Epidermal melanocyte (primary cell): ENCODE data around the gene TFPT.
"Not testable (repeated sequence)": the region's sequence is repeated elsewhere in the genome, so short reads cannot be mapped to it uniquely, and the experiment has no call there.

Experiments used
- DNase-seq: peaks from one replicate; pipeline ENCODE4 v3.0.0; 2011; ENCODE audit warnings: low spot score; ENCODE audit not compliant: insufficient read length

Gene TFPT

DNA sequence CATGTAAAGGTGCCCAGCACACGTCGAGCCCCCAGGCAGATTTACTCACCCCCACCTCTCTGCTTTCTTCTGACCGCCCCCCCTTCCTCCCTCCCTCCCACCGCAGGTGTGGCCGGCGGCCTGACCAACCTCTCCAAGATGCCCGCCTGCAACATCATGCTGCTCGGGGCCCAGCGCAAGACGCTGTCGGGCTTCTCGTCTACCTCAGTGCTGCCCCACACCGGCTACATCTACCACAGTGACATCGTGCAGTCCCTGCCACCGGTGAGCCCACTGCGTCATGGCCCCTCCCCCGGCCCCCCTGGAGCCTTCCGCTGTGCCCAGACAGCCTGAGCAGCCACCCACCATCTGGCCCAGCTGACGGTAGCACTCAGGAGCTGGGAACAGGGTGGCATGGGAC lies 8.9 kb upstream of the TFPT start:
- no peak for DNase-seq

DNA sequence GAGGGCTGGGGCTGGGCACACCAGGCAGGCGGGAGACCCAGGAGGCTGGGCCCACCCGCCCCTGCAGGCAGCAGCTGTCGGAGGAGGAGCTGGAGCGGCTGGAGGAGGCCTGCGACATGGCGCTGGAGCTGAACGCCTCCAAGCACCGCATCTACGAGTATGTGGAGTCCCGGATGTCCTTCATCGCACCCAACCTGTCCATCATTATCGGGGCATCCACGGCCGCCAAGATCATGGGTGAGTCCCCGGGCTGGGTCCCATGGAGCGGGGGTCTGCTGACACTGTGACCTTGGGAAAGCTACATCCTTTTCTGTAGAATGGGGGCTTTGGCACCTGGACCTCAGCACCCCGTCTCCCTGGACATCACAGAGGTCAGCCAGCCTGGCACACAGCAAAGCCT lies 8.2 kb upstream of the TFPT start:
- no peak for DNase-seq

DNA sequence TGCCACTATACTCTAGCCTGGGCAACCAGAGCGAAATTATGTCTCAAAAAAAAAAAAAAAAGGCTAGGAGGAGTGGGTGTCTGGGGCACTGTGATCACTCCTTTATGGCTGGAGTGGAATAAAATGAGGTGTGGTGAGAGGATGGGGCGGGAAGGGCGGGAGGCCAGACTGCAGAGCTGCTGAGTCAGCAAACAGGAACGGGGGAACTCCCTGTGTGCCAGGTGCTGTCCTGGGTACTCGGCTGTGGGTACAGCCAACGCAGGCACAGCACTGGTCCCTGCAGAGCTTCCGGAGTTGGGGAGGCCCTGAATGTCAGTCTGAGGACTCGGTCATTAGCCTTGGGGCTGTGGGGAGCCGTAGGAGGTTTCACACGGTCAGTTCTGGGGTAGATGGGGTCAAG lies 5.8 kb upstream of the TFPT start:
- DNase-seq: no peak

DNA sequence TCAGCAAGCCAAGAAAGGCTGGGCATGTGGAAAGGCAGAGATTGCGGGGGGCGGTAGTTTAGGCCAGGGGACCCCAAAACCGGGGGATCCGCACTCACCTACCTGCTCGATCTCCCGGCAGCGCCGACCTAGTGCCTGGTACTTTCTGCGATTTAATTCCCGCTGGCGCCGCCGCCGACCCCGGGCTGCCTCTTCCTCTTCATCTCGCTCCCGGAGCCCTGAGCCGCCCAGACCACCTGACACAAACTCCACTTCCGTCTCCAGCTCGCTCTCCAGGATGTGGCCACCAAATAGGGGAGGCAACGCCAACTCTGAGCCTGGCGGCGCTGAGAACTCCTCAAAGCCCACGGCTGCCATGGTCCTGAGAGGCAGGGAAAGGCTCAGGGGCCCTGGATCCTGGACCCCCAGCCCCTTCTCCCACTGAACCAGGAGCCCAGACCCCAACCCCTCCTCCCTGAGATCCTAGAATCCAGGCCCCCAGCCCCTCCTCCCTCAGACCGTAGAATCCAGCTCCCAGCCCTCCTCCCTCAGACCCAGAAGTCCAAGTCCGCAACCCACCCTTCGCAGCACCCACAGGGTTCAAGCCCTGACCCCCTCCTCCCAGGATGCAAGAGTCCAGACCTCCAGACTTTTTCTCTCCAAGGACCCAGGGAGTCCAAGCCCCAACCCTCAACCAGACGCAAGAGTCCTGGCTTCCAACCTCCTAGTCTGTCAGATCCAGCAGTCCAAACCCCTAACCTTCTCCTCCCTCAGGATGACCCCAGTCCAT lies 933 bp downstream of the TFPT start:
- no peak for DNase-seq

DNA sequence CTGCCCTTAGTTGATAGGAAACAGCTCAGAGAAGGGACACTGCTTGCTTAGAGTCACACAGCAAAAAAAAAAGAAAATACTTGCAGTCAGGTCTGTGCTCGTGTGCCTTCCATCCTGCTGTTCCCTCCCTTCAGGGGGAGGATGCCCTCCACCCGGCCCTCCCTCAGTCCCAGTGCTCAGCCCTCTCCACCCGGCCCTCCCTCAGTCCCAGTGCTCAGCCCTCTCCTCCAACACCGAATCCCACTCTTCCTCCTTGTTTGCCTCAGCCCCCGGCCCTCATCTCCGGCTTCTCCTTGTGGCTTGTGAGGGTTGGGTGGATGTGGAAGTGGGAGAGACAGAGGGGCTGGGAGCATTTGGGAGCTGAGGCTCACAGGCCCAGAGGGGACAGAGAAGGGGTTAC lies 5.8 kb downstream of the TFPT start:
- DNase-seq: no peak

DNA sequence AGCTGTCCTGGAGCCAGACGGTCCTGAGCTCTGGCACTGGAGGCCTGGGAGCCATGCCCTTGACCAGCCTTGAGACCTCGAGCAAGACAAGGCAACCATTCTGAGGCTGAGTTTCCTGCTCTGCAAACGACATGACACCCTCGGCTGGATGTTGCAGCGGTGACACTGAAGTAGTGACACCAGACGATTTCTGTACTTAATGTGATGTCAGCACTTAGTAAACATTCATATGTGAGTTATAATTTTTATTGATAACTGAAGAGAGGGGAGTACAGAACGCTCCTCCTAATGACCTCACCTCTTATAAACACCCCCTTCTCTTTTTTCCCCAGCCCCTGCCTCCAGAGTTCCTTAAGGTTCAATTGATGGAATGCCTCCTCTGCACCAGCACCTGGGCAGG lies 7.0 kb downstream of the TFPT start:
- no peak for DNase-seq

DNA sequence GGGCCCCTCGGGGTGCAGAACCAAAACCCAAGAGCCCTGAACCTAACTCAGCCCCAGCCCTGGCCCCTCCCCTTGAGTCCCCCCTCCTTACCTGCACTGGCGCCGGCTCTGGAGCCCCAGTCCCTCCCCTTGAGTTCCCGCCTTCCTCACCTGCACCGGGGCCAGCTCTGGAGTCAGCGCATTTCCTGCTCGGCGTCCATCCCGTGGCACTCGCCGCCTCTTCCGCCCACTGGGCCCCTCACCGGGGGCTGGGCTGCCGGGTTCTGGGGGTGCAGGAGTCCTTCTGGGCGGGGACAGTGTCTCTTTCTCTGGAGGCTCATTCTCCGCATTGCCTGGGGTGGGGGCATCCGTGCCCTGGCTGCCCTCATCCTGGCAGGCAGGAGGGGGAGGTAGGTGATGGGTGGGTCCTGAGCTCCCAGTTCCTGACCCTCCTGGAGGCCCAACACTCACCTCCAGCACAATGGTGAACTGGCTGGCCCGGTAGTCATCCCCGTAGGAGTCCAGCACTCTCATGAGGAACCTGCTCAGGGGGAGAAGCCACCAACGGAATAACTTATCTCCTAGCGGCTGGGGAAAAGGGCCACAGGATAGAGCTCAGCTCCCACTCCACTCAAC lies 7.5 kb downstream of the TFPT start:
- DNase-seq: no peak

DNA sequence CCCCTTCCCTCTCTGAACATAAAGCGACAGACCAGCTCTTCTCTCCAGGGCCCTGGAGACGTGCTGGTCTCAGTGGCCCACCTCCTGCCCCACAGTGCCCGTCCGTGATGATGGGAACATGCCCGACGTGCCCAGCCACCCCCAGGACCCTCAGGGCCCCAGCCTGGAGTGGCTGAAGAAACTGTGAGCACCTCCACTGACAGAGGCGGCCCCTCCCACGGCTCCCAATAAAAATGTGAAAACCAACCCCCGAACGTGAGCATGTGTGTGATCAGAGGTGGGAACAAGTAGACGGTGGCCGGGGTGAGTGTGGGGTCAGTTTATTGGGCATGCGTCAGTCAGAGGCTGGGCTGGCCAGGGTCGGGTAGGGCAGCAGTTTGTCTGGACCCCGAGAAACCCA lies 8.7 kb downstream of the TFPT start:
- DNase-seq: no peak

DNA sequence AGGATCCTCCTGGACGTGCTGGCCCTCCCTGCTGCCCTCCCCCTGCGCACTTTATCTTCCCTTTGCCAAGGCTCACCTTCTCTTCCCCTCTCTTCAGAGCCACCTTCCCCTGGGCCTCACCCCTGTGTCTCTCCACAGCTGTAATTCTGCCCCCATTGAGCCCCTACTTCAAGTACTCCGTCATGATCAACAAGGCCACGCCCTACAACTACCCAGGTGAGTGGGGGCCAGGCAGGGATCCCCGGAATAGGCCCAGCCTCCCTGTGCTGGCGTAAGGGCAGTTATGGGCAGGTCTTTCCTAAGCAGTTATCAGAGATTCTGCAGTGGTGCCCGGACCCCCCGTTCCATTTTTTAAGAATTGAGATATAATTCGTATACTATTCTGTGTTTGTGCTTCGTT lies 9.7 kb downstream of the TFPT start:
- DNase-seq: no peak

DNA sequence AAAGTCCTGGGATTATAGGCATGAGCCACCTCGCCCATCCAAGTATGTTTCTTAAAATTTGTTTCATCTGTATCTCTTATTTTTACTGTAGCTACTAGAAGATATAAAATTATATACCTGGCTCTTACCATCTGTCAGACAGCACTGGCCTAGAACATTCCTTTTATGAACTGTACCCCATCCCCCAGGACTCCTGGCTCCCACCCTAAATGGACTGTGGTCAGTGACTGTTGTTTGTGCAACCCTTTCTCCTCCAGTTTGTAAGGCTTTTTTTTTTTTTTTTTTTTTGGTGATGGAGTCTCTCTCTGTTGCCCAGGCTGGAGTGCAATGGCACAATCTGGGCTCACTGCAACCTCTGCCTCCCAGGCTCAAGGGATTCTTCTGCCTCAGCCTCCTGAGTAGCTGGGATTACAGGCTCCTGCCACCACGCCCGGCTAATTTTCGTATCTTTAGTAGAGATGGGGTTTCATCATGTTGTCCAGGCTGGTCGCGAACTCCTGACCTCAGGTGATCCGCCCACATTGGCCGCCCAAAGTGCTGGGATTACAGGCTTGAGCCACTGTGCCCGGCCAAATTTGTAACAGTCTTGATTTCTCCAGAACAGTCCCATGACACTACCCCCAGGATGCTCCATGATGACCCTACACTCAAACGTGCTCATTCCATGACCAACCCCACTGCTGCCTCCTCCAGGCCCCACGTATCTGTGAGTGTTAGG lies 10.3 kb downstream of the TFPT start:
- no peak for DNase-seq

DNA sequence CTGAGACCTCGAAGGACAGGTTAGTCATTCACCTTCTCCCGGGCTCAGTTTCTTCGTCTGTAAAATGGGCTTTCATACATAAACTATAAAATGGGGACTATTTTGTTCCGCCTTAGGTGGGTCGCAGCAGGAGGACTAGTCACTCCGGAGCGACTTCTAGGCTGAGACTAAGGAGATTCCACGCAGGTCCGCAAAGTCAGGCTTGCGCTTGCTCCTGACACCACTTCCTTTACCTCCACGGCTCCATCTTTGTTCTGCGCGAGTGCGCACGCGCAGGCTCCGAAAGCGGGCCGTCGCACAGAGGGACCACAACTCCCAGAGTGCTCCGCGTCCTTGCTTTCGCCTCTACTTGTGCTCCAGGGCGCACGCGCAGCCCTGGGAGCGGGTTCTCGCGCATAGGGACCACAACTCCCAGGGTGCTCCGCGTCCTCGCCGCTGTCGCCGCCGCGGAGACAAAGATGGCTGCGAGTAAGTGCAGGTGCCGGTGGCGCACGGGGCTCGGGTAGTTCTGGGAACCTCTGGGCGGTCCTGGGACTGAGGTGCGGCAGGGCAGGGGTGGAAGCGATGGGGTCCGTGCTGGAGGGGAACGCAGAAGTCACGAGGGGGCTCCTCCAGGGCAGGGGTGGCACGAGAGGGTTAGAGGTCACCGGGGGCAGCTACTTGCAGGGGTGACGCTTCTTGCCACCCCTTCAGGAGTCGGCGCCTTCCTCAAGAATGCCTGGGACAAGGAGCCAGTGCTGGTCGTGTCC lies 12.9 kb downstream of the TFPT start, which contains the start of gene NDUFA3:
Gene NDUFA3, plus strand, starts transcription at position 435 of the 749 bp plus-strand sequence. Its CDS starts 24 bp downstream, at position 459.
- peak; percentile 100 for DNase-seq

DNA sequence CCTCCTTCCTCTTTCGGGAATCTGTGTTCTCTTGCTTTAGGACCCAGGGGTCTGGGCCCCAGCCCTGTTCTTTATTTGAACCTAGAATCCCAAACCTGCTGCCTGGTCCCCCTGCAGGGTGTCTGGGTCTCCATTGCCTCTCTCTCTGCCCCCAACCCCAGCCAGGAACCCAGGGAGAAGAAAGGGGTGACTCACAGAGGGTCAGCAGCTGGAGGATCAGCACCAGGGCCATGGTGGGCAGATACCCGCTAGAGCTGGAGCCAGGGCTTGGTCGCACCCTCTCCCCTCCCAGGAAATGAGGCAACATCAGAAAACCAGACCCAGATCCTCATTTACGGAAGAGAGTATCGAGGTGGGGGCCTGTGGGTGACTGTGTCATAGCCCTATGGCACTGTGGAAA lies 14.9 kb downstream of the TFPT start, which contains the start of gene OSCAR:
Gene OSCAR, minus strand, starts transcription at position 243 of the 400 bp plus-strand sequence. Its CDS starts 11 bp downstream, at position 232.
- no peak for DNase-seq

DNA sequence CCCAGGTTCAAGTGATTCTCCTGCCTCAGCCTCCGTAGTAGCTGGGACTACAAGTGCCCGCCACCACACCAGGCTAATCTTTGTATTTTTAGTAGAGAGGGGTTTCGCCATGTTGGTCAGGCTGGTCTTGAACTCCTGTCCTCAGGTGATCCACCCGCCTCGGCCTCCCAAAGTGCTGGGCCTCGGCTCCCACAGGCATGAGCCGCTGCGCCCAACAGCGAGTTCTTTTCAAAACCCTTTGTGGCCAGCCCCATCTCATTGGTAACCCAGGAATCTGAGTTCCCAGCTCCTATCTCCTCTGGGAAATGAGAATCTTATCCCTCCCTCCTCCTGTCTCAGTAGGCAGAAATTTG lies 15.6 kb downstream of the TFPT start:
- DNase-seq: not testable (repeated sequence)

DNA sequence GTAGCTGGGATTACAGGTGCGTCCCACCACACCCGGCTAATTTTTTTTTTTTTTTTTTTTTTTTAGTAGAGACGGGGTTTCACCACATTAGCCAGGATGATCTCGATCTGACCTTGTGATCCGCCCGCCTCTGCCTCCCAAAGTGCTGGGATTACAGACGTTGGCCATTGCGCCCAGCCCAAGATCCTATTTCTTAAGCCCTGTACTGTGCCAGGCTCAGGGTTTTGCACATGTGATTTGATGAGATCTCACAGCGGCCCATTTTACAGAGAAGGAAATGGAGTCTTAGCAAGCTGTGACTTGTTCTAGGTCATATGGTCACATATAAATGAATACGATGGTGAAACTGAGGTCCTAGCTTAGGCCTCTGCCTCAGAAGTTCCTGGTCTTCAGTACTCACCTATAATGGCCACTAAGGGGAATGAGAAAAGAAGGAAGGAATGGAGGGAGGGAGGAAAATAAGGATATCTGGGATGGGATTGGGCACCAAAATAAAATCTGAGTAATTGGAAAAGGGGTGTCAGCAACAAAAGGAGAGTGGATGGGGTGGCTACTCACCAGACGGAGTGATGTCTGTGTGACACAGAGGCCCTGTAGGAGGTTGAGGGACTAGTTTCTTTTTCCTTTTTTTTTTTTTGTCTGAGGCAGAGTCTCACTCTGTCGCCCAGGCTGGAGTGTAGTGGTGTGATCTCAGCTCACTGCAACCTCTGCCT lies 16.1 kb downstream of the TFPT start:
- no peak for DNase-seq

DNA sequence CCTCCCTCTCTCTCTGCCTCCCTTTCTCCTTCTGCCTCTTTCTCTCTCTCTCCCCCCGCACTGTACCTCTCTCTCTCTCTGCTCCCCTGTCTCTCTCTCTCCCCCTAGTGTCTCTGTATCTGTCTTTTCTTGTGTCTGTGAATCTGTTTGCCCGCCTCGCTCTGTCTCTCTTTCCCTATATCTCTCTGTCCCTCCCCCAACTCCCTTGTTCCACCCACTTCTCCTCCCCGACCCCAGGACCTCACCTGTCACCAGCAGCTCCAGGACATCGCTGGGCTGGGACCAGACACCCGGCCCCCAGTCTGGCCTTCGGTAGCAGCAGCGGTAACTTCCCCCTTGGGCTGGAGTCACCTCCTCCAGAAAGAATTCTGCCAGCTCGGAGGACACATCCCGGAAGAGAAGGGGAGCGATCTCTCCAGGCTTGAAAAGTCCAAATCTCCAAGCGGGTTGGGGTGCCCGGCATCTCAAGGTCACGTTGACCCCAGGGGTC lies 18.8 kb downstream of the TFPT start:
- peak; percentile 37 for DNase-seq

DNA sequence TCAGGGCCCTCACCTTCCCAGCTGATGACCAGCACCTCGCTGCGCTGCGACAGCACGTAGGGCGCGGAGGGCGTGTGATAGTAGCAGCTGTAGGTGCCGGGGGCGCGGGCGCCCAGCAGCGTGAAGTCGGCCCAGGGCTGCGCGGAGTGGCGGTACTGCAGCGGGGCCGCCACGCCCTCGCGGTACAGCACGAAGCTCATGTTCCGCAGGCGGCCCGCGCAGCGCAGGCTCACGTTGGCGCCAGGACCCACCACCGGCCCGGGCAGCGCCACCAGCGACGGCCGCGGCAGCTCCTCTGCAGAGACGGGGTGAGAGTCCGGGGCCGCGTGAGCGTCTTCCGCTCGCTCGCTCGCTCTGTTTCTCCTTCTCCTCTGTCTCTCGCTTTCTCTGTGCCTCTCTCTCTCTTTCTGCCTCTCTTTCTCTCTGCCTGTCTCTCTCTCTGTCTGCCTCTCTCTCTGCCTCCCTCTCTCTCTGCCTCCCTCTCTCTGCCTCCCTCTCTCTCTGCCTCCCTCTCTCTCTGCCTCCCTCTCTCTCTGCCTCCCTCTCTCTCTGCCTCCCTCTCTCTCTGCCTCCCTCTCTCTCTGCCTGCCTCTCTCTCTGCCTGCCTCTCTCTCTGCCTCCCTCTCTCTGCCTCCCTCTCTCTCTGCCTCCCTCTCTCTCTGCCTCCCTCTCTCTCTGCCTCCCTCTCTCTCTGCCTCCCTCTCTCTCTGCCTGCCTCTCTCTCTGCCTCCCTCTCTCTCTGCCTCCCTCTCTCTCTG lies 19.4 kb downstream of the TFPT start:
- DNase-seq: not testable (repeated sequence)

DNA sequence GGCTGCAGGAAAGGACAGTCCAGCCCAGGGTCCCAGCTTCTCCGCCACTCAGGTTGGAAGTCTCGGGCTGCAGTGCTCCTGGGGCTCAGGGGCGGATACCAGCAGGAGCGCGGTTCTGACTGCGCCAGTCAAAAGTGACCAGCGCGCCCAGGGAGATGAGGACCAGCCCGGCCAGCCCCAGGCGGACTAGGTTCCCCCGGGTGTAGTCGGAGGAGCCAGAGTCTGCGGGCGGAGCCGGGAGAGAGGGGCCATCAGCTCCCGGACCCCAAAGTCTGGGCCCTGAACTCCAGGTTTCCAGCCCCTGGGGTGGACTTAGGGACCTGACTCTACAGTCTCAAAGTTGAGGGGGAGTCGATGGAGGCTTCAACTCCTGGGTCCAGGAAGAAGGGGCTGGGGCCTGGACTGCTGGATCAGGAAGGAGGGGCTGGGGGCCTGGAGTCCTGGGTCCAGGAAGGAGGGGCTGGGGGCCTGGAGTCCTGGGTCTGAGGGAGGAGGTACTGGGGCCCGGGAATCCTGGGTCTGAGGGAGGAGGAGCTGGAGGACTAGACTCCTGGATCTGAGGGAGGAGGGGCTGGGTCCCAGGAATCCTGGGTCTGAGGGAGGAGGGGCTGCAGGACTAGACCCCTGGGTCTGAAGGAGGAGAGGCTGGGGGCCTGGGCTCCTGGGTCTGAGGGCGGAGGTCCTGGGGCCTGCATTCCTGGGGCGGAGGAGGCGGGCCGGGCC lies 20.2 kb downstream of the TFPT start:
- no peak for DNase-seq

DNA sequence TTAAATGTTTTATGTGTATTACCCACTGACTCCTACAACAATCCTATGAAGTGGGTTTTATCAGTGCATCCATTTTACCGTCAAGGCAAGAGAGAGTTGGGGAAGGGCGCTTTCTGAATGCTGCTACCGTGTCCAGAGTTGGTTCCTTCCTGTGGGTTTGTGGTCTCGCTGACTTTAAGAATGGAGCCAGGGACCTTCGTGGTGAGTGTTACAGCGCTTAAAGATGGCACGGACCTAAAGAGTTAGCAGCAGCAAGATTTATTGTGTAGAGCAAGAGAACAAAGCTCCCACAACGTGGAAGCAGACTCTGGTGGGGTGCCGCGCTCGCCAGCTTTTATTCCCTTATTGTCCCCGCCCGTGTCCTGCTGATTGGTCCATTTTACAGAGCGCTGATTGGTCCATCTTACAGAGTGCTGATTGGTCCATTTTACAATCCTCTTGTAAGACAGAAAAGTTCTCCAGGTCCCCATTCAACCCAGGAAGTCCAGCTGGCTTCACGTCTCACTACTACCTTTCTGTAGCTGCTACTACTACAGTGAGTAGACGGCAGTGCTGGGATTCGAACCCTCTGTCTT lies 20.9 kb downstream of the TFPT start:
- DNase-seq: no peak

DNA sequence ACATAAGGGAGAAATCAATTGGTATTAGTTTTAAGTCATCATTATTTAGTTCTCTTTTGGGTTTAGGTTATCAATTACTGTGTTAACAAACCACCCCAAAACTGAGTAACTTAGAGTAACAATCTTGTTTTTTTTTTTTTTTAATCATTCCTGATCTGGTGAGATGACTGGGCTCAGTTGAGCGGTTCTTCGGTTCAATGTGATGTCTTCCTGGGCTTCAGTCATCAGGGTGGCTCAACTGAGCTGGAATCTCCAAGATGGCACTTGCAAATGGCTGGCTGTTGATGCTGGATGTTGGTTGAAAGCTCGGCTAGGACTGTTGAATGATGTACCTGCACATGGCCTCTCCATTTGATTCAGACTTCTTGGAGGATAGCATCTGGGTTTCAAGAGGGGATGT lies 31.0 kb downstream of the TFPT start:
- DNase-seq: no peak
